Thyroid gland (tissue), 4 donors: ENCODE data around the gene NRN1.

Source experiments
- CTCF ChIP-seq, 6 experiments: fragments of 200-600 bp in 3 of 6; fragments of 450-650 bp in 3 of 6; sonication (generic) in 3 of 6; IDR thresholded peaks; one replicate each; pipeline ENCODE4 v1.5.1; 2016 to 2019; ENCODE audit warnings: antibody characterized with exemption in 6 of 6, mild to moderate bottlenecking in 2 of 6, inconsistent platforms in 1 of 6, moderate library complexity in 1 of 6
- POLR2A ChIP-seq, 2 donors: fragments of 450-650 bp; IDR thresholded peaks; one replicate each; pipeline ENCODE4 v1.6.1; 2017; ENCODE audit warnings: antibody characterized with exemption in 2 of 2, mild to moderate bottlenecking in 2 of 2, moderate library complexity in 1 of 2

- TF ChIP-seq CTCF (IDR thresholded peaks at IDR 0.05) (no peak), POLR2A (IDR thresholded peaks at IDR 0.05) (no peak)
Measured at GRCh38 chr6:5994999-5995657, 11.6 kb downstream of the NRN1 start.
